ENCODE results near the gene SERAC1. TPM values are rescaled to one million over a fixed set of nuclear protein-coding genes. Genes with fewer than 3 reads are reported as not detected.
"Not testable (repeated sequence)": the region's sequence is repeated elsewhere in the genome, so short reads cannot be mapped to it uniquely, and the experiment has no call there.

Gene SERAC1
- total RNA-seq = 1 to 10 TPM; 2.1 to 3.0 (median 2.3) TPM
- total RNA-seq (2013) = 5.5 TPM

DNA sequence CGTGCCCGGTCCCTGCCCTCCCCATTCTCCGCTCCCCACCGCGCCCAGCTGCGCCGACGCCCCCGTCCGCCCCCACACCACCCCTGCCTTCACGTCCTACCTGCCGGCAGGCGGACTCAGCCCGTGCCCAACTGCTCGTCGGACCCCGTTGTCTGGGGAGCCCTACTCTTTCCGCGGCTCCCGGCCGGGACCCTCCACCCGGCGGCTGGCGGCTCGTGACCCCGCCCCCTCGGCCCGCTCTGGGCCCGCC is at the start of gene SERAC1:
Gene SERAC1, minus strand, starts transcription at position 223 of the 250 bp plus-strand sequence. CDS start 9,899 bp downstream, outside the sequence.
- TF ChIP-seq, protein P1, sequence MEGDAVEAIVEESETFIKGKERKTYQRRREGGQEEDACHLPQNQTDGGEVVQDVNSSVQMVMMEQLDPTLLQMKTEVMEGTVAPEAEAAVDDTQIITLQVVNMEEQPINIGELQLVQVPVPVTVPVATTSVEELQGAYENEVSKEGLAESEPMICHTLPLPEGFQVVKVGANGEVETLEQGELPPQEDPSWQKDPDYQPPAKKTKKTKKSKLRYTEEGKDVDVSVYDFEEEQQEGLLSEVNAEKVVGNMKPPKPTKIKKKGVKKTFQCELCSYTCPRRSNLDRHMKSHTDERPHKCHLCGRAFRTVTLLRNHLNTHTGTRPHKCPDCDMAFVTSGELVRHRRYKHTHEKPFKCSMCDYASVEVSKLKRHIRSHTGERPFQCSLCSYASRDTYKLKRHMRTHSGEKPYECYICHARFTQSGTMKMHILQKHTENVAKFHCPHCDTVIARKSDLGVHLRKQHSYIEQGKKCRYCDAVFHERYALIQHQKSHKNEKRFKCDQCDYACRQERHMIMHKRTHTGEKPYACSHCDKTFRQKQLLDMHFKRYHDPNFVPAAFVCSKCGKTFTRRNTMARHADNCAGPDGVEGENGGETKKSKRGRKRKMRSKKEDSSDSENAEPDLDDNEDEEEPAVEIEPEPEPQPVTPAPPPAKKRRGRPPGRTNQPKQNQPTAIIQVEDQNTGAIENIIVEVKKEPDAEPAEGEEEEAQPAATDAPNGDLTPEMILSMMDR (IDR thresholded peaks at IDR 0.05) = no peak
- Mint-ChIP-seq H3K4me1 (peaks cover 10 to 13% of the 10 kb centered on the region in 2 donors), H3K27ac (peak within 1 kb of the TSS; percentile 93 to 97), H3K9me3 (no peaks in the 10 kb centered on the region), H3K27me3 (ENCODE audit: low read depth in 2 of 2) (peaks cover 0 to 3% of the 10 kb centered on the region in 2 donors), H3K4me3 (peak within 1 kb of the TSS; percentile 97), H3K36me3 (no peaks in the 10 kb centered on the region)
- peak; percentile 47 to 69 (median 59) for ATAC-seq
- no peak for DNase-seq
- no peaks in the 10 kb centered on the region for H3K27me3 ChIP-seq (ENCODE audit: control insufficient read depth, insufficient read depth, low read length)
- intact Hi-C loops (cut with micrococcal nuclease) = loop anchor here (5.0 kb wide), 1 partner anchor 684 kb away; no protein-coding TSS in a partner anchor
- peak within 1 kb of the TSS; percentile 99 for H3K27ac ChIP-seq (ENCODE audit: low read length)
- H3K36me3 ChIP-seq (ENCODE audit: control insufficient read depth, insufficient read depth, low read length) = no peaks in the 10 kb centered on the region
- peak within 1 kb of the TSS; percentile 93 for H3K4me3 ChIP-seq (ENCODE audit: low read length)
- H3K9me3 ChIP-seq (ENCODE audit: control insufficient read depth, insufficient read depth, low read length) = no peaks in the 10 kb centered on the region
- WGBS (ENCODE audit: insufficient coverage) = under 1% methylated on average over 29 of the region's 29 CpGs
- H3K4me1 ChIP-seq (ENCODE audit: control insufficient read depth, insufficient read depth, low read length) = peaks cover 14% of the 10 kb centered on the region

DNA sequence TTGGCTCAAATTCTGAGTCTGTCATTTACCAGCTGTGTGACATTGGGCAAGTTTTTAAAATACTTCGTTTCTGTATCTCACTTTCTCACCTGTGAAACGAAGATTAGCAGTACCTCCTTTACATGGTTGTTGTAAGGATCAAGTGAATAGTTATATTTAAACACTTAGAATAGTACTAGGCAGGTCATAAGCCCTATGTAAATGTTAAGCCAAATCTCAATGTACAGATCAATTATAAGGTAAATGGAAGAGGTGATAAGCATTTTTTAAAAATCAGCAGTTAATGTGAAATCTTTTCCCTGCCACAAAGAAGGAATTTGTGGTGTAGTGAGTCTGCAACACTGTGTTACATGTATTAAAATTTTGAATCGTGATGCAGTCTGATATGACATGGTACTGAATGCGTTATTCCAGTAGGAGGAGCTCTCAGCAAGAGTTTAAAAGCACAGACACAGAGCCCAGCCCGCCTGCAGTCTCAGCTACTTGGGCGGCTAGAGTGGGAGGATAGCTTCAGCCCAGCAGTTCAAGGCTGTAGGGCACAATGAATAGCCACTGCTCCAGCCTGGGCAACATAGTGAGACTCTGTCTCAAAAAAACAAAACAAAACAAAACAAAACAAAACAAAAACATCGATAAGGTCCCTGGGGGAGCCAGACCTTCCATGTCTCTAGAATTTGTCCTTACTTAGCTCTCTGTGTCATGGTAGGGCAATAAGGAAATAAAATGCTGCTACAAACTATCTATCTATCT is 46.0 kb upstream of the SERAC1 start:
- H3K27me3 Mint-ChIP-seq (ENCODE audit: low read depth in 2 of 2) = peaks cover 0 to 1% of the 10 kb centered on the region in 2 donors
- no peaks in the 10 kb centered on the region for H3K9me3 Mint-ChIP-seq
- H3K9me3 ChIP-seq (ENCODE audit: control insufficient read depth, insufficient read depth, low read length) = no peaks in the 10 kb centered on the region
- no peak overlapping the region for H3K4me3 Mint-ChIP-seq
- H3K27me3 ChIP-seq (ENCODE audit: control insufficient read depth, insufficient read depth, low read length) = no peaks in the 10 kb centered on the region
- no peaks in the 10 kb centered on the region for H3K4me1 ChIP-seq (ENCODE audit: control insufficient read depth, insufficient read depth, low read length)
- intact Hi-C loops (cut with micrococcal nuclease) = loop anchor here (1.0 to 10.0 kb wide), 3 partner anchors 391 to 761 kb away; no protein-coding TSS in a partner anchor
- ATAC-seq = peak; percentile 83 to 97 (median 93)
- H3K4me3 ChIP-seq (ENCODE audit: low read length) = no peak overlapping the region
- no peaks in the 10 kb centered on the region for H3K36me3 Mint-ChIP-seq
- no peak overlapping the region for H3K27ac ChIP-seq (ENCODE audit: low read length)
- WGBS (ENCODE audit: insufficient coverage) = 19% methylated on average over 5 of the region's 7 CpGs
- H3K36me3 ChIP-seq (ENCODE audit: control insufficient read depth, insufficient read depth, low read length) = no peaks in the 10 kb centered on the region
- peaks cover under 1 to 13% of the 10 kb centered on the region in 2 donors for H3K4me1 Mint-ChIP-seq
- no peak overlapping the region for H3K27ac Mint-ChIP-seq
- DNase-seq = peak in 1 of 2 donors; percentile 81
- TF ChIP-seq, protein P1 (IDR thresholded peaks at IDR 0.05) = peak; percentile 76

DNA sequence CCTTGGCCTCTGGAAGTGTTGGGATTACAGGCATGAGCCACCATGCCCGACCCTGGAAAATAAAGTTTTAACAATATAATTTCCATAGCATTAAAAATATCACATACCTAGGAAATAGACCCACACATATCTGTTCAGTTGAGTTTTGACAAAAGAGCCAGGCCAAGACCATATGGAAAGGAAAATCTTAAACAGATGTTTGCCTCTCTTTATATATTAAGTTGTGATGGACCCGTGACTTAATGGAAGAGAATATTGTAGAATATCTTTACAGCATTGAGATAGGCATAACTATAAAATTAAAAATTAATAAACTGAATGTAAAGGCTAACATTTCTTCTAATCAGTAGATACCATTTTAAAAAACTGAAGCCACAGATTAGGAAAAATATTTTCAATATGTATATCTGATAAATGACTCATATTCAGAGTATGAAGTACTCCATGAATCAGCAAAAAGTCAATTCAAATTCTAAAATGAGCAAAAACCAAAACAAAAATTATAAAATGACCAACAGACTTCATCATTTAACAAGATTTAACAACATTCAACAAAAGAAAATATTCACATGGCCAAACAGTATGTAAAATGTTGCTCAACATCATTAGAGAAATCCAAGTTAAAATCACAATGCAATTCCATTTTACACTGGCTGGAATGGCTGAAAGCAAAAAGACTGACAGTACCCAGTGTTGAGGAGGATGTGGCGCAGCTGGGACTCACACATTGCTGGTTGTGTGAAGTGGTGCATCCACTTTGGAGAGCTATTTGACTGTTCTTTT is 43.4 kb upstream of the SERAC1 start:
- 71% methylated on average over 2 of the region's 3 CpGs for WGBS (ENCODE audit: insufficient coverage)
- Histone ChIP-seq H3K4me1 (ENCODE audit: control insufficient read depth, insufficient read depth, low read length) (no peaks in the 10 kb centered on the region), H3K9me3 (ENCODE audit: control insufficient read depth, insufficient read depth, low read length) (no peaks in the 10 kb centered on the region), H3K36me3 (ENCODE audit: control insufficient read depth, insufficient read depth, low read length) (no peaks in the 10 kb centered on the region), H3K27me3 (ENCODE audit: control insufficient read depth, insufficient read depth, low read length) (no peaks in the 10 kb centered on the region), H3K4me3 (ENCODE audit: low read length) (no peak overlapping the region), H3K27ac (ENCODE audit: low read length) (no peak overlapping the region)
- Mint-ChIP-seq H3K27me3 (ENCODE audit: low read depth in 2 of 2) (peaks cover 9 to 26% of the 10 kb centered on the region in 2 donors), H3K4me3 (no peak overlapping the region), H3K36me3 (no peaks in the 10 kb centered on the region), H3K4me1 (peaks cover 6 to 23% of the 10 kb centered on the region in 2 donors), H3K27ac (no peak overlapping the region), H3K9me3 (no peaks in the 10 kb centered on the region)
- TF ChIP-seq, protein P1 (IDR thresholded peaks at IDR 0.05) = no peak
- DNase-seq (no peak), ATAC-seq (peak; percentile 55 to 77 (median 76))
- intact Hi-C loops (cut with micrococcal nuclease) = loop anchor here (5.0 to 10.0 kb wide), 2 partner anchors 476 to 763 kb away; no protein-coding TSS in a partner anchor

DNA sequence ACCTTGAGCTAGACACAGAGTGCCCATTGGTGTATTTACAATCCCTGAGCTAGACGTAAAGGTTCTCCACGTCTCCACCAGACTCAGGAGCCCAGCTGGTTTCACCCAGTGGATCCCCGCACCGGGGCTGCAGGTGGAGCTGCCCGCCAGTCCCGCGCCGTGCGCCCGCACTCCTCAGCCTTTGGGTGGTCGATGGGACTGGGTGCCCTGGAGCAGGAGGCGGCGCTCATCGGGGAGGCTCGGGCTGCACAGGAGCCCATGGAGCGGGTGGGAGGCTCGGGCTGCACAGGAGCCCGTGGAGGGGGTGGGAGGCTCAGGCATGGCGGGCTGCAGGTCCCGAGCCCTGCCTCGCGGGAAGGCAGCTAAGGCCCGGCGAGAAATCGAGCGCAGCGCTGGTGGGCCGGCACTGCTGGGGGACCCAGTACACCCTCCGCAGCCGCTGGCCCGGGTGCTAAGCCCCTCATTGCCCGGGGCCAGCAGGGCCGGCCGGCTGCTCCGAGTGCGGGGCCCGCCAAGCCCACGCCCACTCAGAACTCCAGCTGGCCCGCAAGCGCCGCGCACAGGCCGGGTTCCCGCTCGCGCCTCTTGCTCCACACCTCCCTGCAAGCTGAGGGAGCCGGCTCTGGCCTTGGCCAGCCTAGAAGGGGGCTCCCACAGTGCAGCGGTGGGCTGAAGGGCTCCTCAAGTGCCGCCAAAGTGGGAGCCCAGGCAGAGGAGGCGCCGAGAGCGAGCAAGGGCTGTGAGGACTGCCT is 41.7 kb upstream of the SERAC1 start:
- ATAC-seq; H3K36me3 ChIP-seq (ENCODE audit: control insufficient read depth, insufficient read depth, low read length); H3K4me3 Mint-ChIP-seq; H3K9me3 ChIP-seq (ENCODE audit: control insufficient read depth, insufficient read depth, low read length); H3K27ac ChIP-seq (ENCODE audit: low read length); H3K4me3 ChIP-seq (ENCODE audit: low read length); H3K27ac Mint-ChIP-seq; H3K9me3 Mint-ChIP-seq; H3K27me3 ChIP-seq (ENCODE audit: control insufficient read depth, insufficient read depth, low read length); DNase-seq; H3K36me3 Mint-ChIP-seq; H3K4me1 ChIP-seq (ENCODE audit: control insufficient read depth, insufficient read depth, low read length): not testable (repeated sequence)
- Mint-ChIP-seq H3K4me1 (peaks cover 6 to 22% of the 10 kb centered on the region in 2 donors), H3K27me3 (ENCODE audit: low read depth in 2 of 2) (peaks cover 12 to 35% of the 10 kb centered on the region in 2 donors)
- 87% methylated on average over 20 of the region's 52 CpGs for WGBS (ENCODE audit: insufficient coverage)
- intact Hi-C loops (cut with micrococcal nuclease) = loop anchor here (5.0 to 10.0 kb wide), 2 partner anchors 478 to 765 kb away; no protein-coding TSS in a partner anchor

DNA sequence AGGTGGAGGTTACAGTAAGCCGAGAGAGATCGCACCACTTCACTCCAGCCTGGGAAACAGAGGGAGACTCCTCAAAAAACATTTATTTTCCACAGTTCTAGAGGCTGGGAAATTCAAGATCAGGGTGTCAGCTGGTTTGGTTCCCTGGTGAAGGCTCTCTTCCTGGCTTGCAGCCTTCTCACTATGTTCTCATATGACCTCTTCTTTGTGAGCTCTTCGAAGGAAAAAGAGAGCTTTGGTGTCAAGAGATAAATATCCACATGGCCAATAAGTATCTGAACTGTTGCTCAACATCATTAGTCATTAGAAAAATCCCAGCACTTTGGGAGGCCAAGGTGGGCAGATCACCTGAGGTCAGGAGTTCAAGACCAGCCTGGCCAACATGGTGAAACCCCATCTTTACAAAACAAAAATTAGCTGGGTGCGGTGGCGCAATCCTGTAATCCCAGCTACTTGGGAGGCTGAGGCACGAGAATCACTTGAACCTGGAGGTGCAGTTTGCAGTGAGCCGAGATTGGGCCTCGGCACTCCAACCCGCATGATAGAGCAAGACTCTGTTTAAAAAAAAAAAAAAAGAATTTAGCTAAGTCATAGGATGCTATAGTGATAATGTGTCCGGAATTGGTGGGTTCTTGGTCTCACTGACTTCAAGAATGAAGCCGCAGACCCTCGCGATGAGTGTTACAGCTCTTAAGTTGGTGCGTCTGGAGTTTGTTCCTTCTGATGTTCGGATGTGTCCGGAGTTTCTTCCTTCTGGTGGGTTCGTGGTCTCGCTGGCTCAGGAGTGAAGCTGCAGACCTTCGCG is 40.4 kb upstream of the SERAC1 start:
- WGBS (ENCODE audit: insufficient coverage) = 53% methylated on average over 15 of the region's 20 CpGs
- Mint-ChIP-seq H3K4me1 (peaks cover 6 to 15% of the 10 kb centered on the region in 2 donors), H3K27me3 (ENCODE audit: low read depth in 2 of 2) (peaks cover 12 to 40% of the 10 kb centered on the region in 2 donors), H3K4me3 (peak overlapping the region; percentile 79)
- ATAC-seq; H3K4me3 ChIP-seq (ENCODE audit: low read length); H3K36me3 ChIP-seq (ENCODE audit: control insufficient read depth, insufficient read depth, low read length); H3K9me3 ChIP-seq (ENCODE audit: control insufficient read depth, insufficient read depth, low read length); H3K27ac ChIP-seq (ENCODE audit: low read length); H3K27ac Mint-ChIP-seq; H3K4me1 ChIP-seq (ENCODE audit: control insufficient read depth, insufficient read depth, low read length); DNase-seq; intact Hi-C loops (cut with micrococcal nuclease); H3K27me3 ChIP-seq (ENCODE audit: control insufficient read depth, insufficient read depth, low read length); H3K36me3 Mint-ChIP-seq; H3K9me3 Mint-ChIP-seq: not testable (repeated sequence)
